Ovary (tissue), 3 donors: Measurements from ENCODE around the gene ATG3.
A peak's percentile ranks its signal among the peaks of the same experiment; 100 is the strongest.

Source experiments
- CTCF ChIP-seq, 3 donors: fragments of 450-650 bp in 2 of 3; fragments of 200-600 bp in 1 of 3; IDR thresholded peaks; one replicate each; pipeline versions ENCODE4 v1.5.1 to v1.8.0; 2016 to 2022; ENCODE audit warnings: antibody characterized with exemption in 3 of 3, mild to moderate bottlenecking in 1 of 3
- POLR2A ChIP-seq: fragments of 450-650 bp; IDR thresholded peaks from one replicate; pipeline ENCODE4 v1.6.1; 2017; ENCODE audit warnings: antibody characterized with exemption, mild to moderate bottlenecking, moderate library complexity
- donor health status: DM: no; HTN: no; CAD: no.

GRCh38 chr3:112561734-112562529, at the start of gene ATG3, which contains the start of gene SLC35A5:
- TF ChIP-seq CTCF (IDR thresholded peaks at IDR 0.05) (no peak), POLR2A (peak; percentile 86)
